ENCODE data around the gene USP46.

USP46 gene, protein sequence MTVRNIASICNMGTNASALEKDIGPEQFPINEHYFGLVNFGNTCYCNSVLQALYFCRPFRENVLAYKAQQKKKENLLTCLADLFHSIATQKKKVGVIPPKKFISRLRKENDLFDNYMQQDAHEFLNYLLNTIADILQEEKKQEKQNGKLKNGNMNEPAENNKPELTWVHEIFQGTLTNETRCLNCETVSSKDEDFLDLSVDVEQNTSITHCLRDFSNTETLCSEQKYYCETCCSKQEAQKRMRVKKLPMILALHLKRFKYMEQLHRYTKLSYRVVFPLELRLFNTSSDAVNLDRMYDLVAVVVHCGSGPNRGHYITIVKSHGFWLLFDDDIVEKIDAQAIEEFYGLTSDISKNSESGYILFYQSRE

DNA sequence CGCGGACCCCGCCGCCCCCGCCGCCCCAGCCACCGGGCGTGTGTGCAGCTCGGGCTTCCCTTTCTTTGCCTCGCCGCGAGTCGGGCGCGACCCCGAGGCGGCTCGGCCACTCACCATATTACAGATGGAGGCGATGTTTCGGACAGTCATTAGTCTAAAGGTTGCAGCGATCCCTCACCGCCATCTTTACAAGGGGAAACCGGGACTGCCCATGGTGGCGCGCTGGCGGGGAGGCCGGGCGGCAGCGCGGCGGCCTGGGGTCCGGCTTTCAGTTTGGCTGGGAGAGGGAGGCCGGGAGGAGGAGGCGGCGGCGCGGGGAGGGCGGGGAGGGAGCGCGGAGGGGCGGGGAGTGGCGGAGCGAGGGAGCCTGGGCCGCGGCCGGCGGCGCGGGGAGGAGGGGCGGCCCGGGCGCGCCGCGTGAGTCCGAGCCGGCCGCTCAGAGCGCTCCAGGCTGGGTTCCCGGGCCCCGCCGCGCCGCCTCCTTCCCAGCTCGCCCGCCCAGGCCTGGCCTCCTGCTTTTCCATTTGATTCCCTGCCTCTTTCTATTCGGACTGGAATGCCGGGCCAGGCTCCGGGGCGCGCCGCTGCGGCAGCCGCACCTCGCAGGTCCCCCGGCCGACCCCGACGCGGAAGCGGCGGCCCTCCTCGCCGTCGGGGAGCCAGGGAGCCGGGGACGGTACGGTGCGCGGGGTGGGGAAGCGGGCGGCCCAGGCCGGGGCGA is at the start of gene USP46:
Gene USP46 (minus strand): TSS at position 301 of the 721 bp plus-strand sequence. CDS start 151 bp downstream, at position 150.
- TF ChIP-seq, protein P1, sequence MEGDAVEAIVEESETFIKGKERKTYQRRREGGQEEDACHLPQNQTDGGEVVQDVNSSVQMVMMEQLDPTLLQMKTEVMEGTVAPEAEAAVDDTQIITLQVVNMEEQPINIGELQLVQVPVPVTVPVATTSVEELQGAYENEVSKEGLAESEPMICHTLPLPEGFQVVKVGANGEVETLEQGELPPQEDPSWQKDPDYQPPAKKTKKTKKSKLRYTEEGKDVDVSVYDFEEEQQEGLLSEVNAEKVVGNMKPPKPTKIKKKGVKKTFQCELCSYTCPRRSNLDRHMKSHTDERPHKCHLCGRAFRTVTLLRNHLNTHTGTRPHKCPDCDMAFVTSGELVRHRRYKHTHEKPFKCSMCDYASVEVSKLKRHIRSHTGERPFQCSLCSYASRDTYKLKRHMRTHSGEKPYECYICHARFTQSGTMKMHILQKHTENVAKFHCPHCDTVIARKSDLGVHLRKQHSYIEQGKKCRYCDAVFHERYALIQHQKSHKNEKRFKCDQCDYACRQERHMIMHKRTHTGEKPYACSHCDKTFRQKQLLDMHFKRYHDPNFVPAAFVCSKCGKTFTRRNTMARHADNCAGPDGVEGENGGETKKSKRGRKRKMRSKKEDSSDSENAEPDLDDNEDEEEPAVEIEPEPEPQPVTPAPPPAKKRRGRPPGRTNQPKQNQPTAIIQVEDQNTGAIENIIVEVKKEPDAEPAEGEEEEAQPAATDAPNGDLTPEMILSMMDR (IDR thresholded peaks at IDR 0.05) = no peak

DNA sequence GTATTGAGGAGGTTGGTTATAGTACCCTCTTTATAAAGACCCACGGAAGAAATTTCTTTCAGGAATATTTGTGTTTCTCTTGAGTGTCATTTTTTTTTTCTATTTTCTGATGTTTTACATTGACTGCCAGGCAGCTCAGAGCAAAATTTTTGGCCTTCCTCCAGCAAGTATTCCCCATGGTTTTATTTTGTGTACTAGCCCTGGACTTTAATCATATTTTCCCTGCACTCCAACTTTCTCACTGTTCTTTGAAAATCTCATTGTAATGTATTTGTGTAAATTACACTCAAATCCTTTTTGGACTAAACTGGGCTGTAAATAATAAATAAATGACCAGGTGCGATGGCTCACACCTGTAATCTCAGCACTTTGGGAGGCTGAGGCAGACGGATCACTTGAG is 45.6 kb upstream of the USP46 start:
- TF ChIP-seq, protein P1 (IDR thresholded peaks at IDR 0.05) = no peak

DNA sequence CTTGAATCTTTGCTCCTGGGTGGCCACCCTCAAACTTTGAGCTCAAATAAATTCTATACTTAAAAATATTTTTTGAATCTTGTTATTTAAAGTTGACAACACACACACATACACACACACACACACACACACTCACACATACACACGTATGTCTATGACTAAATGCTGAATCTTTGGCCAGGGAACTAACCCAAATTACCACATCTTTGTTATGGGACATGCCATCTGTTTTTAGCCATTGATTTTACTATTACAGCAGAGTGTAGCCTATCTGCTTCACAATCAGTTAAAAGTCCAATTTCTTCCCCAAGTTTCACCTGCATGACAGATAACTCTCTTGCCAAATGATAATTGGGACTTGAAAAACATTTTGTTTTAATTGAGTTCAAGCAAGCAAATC is 45.0 kb upstream of the USP46 start:
- TF ChIP-seq, protein P1 (IDR thresholded peaks at IDR 0.05) = no peak

DNA sequence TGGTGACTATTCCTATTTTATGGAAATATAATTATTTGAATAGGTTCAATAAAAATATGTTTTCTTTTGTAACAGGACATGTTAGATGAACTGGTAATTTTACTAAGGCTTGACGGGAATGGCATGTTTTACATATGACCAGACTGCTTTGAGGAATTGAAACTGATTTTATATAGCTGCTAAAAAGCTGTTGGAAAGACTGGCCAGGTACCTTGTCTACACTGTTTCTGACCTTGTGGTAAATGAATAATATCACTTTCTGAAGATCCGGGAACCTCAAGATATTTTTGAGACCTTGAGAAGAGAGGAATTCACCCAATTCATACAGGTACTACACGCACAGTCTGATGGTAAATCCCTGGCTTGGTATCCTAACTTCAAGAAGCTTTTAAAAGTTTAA is 42.1 kb upstream of the USP46 start:
- TF ChIP-seq, protein P1 (IDR thresholded peaks at IDR 0.05) = no peak

DNA sequence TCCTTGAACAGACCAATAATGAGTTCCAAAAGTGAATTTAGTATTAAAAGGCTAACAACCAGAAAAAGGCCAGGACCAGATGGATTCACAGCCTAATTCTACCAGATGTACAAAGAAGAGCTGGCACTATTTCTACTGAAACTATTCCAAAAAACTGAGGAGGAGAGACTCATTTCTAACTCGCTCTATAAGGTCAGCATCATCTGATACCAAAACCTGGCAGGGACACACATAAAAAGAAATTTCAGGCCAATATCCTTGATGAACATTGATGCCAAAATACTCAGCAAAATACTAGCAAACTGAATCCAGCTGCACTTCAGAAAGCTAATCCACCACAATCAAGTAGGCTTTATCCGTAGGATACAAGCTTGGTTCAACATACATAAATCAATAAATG is 35.8 kb upstream of the USP46 start:
- TF ChIP-seq, protein P1 (IDR thresholded peaks at IDR 0.05) = no peak

DNA sequence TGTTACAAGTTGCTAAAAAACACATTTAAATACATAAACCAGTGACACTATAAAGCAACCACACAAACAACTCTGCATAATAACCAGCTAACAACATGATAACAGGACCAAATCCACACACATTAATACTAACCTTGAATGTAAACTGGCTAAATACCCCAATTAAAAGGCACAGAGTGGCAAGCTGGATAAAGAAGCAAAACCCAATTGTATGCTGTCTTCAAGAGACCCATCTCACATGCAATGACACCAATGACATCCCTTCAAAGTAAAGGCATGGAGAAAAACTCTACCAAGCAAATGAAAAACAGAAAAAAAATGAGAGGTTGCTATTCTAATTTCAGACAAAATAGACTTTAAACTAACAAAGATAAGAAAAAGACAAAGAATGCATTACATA is 34.4 kb upstream of the USP46 start:
- TF ChIP-seq, protein P1 (IDR thresholded peaks at IDR 0.05) = no peak

DNA sequence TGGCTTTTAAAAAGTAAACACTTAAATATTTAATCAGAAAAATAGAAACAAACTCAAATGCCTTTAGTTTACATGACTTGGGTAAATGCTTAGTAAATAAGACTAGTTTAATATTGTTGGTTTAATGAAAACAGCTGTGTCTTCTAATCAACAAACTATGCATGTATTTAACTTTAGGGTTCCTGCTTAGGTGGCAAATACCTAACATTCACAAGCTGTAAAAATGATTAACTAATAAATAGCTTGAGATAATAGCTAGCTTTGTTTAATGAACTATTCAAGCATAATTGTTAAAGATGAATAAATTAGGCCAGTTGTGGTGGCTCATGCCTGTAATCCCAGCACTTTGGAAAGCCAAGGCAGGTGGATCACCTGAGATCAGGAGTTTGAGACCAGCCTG is 30.0 kb upstream of the USP46 start:
- TF ChIP-seq, protein P1 (IDR thresholded peaks at IDR 0.05) = no peak
